Neural progenitor cell (in vitro differentiated cells): ENCODE results near the gene UBL4B.

Experiments
- EZH2 ChIP-seq: fragments of 200-600 bp; sonication (generic); IDR thresholded peaks from 2 replicates; pipeline ENCODE4 v1.6.1; 2017; ENCODE audit warnings: antibody characterized with exemption, mild to moderate bottlenecking, moderate library complexity
- TF ChIP-seq, protein P1 (sequence below): fragments of 200-600 bp; sonication (generic); IDR thresholded peaks from 2 replicates; pipeline ENCODE4 v1.5.1; 2017; ENCODE audit warnings: antibody characterized with exemption, mild to moderate bottlenecking

DNA sequence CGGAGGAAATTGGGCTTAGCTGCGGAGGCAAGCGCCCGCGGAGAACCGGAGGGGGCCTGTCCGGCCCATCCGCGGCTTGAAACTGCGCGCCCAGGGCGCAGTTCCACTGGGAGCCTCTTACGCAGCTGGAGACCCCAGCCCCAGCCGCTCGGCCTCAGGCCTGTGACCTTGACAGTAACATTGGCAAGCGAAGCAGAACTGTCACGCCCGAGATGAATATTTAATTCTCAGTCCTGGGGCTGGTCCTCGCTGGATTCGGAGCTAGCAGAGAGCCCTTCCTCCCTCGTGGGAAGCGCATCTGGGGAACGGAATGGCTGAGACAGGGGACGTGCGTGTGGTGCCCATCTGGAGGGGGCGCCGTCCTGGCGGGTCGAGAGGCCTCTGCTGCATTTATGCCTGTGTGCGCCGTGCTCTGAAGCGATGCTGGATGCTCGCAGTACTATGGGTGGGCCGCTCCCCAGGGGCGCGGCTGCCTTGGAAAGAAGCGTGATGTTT is 39.0 kb downstream of the UBL4B start:
- TF ChIP-seq, protein P1, sequence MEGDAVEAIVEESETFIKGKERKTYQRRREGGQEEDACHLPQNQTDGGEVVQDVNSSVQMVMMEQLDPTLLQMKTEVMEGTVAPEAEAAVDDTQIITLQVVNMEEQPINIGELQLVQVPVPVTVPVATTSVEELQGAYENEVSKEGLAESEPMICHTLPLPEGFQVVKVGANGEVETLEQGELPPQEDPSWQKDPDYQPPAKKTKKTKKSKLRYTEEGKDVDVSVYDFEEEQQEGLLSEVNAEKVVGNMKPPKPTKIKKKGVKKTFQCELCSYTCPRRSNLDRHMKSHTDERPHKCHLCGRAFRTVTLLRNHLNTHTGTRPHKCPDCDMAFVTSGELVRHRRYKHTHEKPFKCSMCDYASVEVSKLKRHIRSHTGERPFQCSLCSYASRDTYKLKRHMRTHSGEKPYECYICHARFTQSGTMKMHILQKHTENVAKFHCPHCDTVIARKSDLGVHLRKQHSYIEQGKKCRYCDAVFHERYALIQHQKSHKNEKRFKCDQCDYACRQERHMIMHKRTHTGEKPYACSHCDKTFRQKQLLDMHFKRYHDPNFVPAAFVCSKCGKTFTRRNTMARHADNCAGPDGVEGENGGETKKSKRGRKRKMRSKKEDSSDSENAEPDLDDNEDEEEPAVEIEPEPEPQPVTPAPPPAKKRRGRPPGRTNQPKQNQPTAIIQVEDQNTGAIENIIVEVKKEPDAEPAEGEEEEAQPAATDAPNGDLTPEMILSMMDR, result peak; percentile 5
- peak; percentile 68 for TF ChIP-seq EZH2
